Lower leg skin (tissue), 4 donors: ENCODE data around the gene PEX5L. TPM values are rescaled to one million over a fixed set of nuclear protein-coding genes. Genes with fewer than 3 reads are reported as not detected.

Experiments used
- DNase-seq, 2 donors: peaks; one replicate each; pipeline ENCODE4 v3.0.0-alpha.2; 2019; ENCODE audit warnings: low spot score in 2 of 2
- H3K4me3 ChIP-seq: fragments of 200-600 bp; sonication (generic); 2 replicates; pipeline ENCODE4 v1.5.1; 2017; ENCODE audit warnings: mild to moderate bottlenecking, low read depth; ENCODE audit not compliant: poor library complexity, severe bottlenecking
- CTCF ChIP-seq, 3 donors: fragments of 450-650 bp; IDR thresholded peaks; one replicate each; pipeline ENCODE4 v1.5.1; 2016; ENCODE audit warnings: antibody characterized with exemption in 3 of 3, mild to moderate bottlenecking in 3 of 3, moderate library complexity in 2 of 3
- POLR2A ChIP-seq, 2 donors: fragments of 450-650 bp; IDR thresholded peaks; one replicate each; pipeline ENCODE4 v1.6.1; 2016 to 2017; ENCODE audit warnings: antibody characterized with exemption in 2 of 2, mild to moderate bottlenecking in 1 of 2, moderate library complexity in 1 of 2
- WGBS, 2 donors: methylation state at CpG; one replicate each; pipeline ENCODE4 v1.1.5; 2018; 5-methylcytosine and 5-hydroxymethylcytosine counted together
- intact Hi-C: fragments of 100-400 bp; cut with DNase I; formaldehyde crosslinking; loops from one replicate; pipeline ENCODE4 v1.15.0; 2023; ENCODE audit warnings: low total_unique reads
- total RNA-seq, 4 donors: library from RNA; depleted of rRNA; stranded (reverse); fragments of >200 nt; gene quantifications; one replicate each; pipeline ENCODE4 v1.1.0, GENCODE V29; 2016

The PEX5L gene
- total RNA-seq, 4 donors from 2014 or later, result not detected

GRCh38 chr3:179921951-179922350 is 114.8 kb downstream of the PEX5L start:
- TF ChIP-seq POLR2A (IDR thresholded peaks at IDR 0.05) (no peak), CTCF (IDR thresholded peaks at IDR 0.05) (no peak)
- intact Hi-C loops, result no loop called here
- no peak for DNase-seq
- WGBS, 2 donors, result 54 to 56% methylated on average over 3 of the region's 3 CpGs
- no peak overlapping the region for H3K4me3 ChIP-seq

GRCh38 chr3:179921500-179921899 is 115.2 kb downstream of the PEX5L start:
- TF ChIP-seq CTCF (IDR thresholded peaks at IDR 0.05), result no peak
- TF ChIP-seq POLR2A (IDR thresholded peaks at IDR 0.05), result no peak
- no peak for DNase-seq
- WGBS, 2 donors, result 67 to 69% methylated on average over 4 of the region's 4 CpGs
- intact Hi-C loops, result no loop called here
- no peak overlapping the region for H3K4me3 ChIP-seq

GRCh38 chr3:179907784-179908482 is 128.8 kb downstream of the PEX5L start:
- WGBS, 2 donors, result 73 to 77% methylated on average over 4 of the region's 4 CpGs
- intact Hi-C loops, result no loop called here

GRCh38 chr3:179902061-179902460 is 134.7 kb downstream of the PEX5L start:
- H3K4me3 ChIP-seq, result no peak overlapping the region
- TF ChIP-seq CTCF (IDR thresholded peaks at IDR 0.05) (no peak), POLR2A (IDR thresholded peaks at IDR 0.05) (no peak)
- DNase-seq, result no peak
- 53 to 73% methylated on average over 10 of the region's 10 CpGs for WGBS, 2 donors
- intact Hi-C loops, result no loop called here

More at GRCh38 chr3:179907784-179908482, 128.8 kb downstream of the PEX5L start:
- H3K4me3 ChIP-seq, result no peak overlapping the region
- no peak for TF ChIP-seq CTCF (IDR thresholded peaks at IDR 0.05)
- no peak for TF ChIP-seq POLR2A (IDR thresholded peaks at IDR 0.05)
- DNase-seq, result no peak

GRCh38 chr3:179898024-179898423 is 138.7 kb downstream of the PEX5L start:
- intact Hi-C loops, result no loop called here
- 16 to 17% methylated on average over 2 of the region's 2 CpGs for WGBS, 2 donors
- no peak overlapping the region for H3K4me3 ChIP-seq
- DNase-seq, result no peak
- TF ChIP-seq CTCF (IDR thresholded peaks at IDR 0.05), result no peak
- no peak for TF ChIP-seq POLR2A (IDR thresholded peaks at IDR 0.05)

GRCh38 chr3:179897231-179897630 is 139.5 kb downstream of the PEX5L start:
- 38 to 41% methylated on average over 4 of the region's 4 CpGs for WGBS, 2 donors
- intact Hi-C loops, result no loop called here
- H3K4me3 ChIP-seq, result no peak overlapping the region
- no peak for TF ChIP-seq CTCF (IDR thresholded peaks at IDR 0.05)
- no peak for TF ChIP-seq POLR2A (IDR thresholded peaks at IDR 0.05)
- no peak for DNase-seq
